Measurements from ENCODE around the gene LONRF2. TPM values are rescaled to one million over a fixed set of nuclear protein-coding genes. Genes with fewer than 3 reads are reported as not detected.
"Not testable (repeated sequence)": the region's sequence is repeated elsewhere in the genome, so short reads cannot be mapped to it uniquely, and the experiment has no call there.

The LONRF2 gene
- total and polyA plus RNA-seq, 7 experiments from 2014 or later, result 0.05 to 0.24 TPM; not detected in 5

- Mint-ChIP-seq H3K36me3 (no peaks in the 10 kb centered on the region), H3K27ac (no peak overlapping the region), H3K4me1 (no peaks in the 10 kb centered on the region), H3K9me3 (no peaks in the 10 kb centered on the region), H3K4me3 (no peak overlapping the region), H3K27me3 (peaks cover 0 to 13% (median 6%) of the 10 kb centered on the region in 5 donors)
- Histone ChIP-seq H3K36me3 (ENCODE audit: control insufficient read depth in 2 of 3, insufficient read depth in 3 of 3, low read length in 3 of 3) (no peaks in the 10 kb centered on the region), H3K4me3 (ENCODE audit: low read length) (no peak overlapping the region), H3K27ac (ENCODE audit: low read depth, low read length) (no peak overlapping the region), H3K9me3 (ENCODE audit: control insufficient read depth in 2 of 3, low read length in 3 of 3) (no peaks in the 10 kb centered on the region), H3K27me3 (ENCODE audit: control insufficient read depth in 2 of 2, insufficient read depth in 2 of 2, low read length in 2 of 2) (no peaks in the 10 kb centered on the region), H3K4me1 (ENCODE audit: control insufficient read depth in 2 of 2, insufficient read depth in 2 of 2, low read length in 2 of 2) (no peaks in the 10 kb centered on the region)
- CTCF ChIA-PET, result no interaction called here
- ATAC-seq (no peak), DNase-seq (no peak)
- POLR2A ChIA-PET, result no interaction called here
- intact Hi-C loops (cut with micrococcal nuclease), result no loop called here
These were observed 69.2 kb downstream of the LONRF2 start for GRCh38 chr2:100252811-100253698.

- Mint-ChIP-seq H3K4me1 (no peaks in the 10 kb centered on the region), H3K36me3 (no peaks in the 10 kb centered on the region), H3K9me3 (no peaks in the 10 kb centered on the region), H3K27me3 (peaks cover 0 to 15% (median 11%) of the 10 kb centered on the region in 5 donors), H3K27ac (no peak overlapping the region), H3K4me3 (no peak overlapping the region)
- H3K4me1 ChIP-seq (ENCODE audit: control insufficient read depth in 2 of 2, insufficient read depth in 2 of 2, low read length in 2 of 2), result no peaks in the 10 kb centered on the region
- ATAC-seq, result no peak
- POLR2A ChIA-PET, result no interaction called here
- H3K27me3 ChIP-seq (ENCODE audit: control insufficient read depth in 2 of 2, insufficient read depth in 2 of 2, low read length in 2 of 2), result no peaks in the 10 kb centered on the region
- H3K4me3 ChIP-seq (ENCODE audit: low read length), result no peak overlapping the region
- no peak overlapping the region for H3K27ac ChIP-seq (ENCODE audit: low read depth, low read length)
- H3K9me3 ChIP-seq (ENCODE audit: control insufficient read depth in 2 of 3, low read length in 3 of 3), result no peaks in the 10 kb centered on the region
- intact Hi-C loops (cut with micrococcal nuclease), result no loop called here
- CTCF ChIA-PET, result no interaction called here
- no peaks in the 10 kb centered on the region for H3K36me3 ChIP-seq (ENCODE audit: control insufficient read depth in 2 of 3, insufficient read depth in 3 of 3, low read length in 3 of 3)
- no peak for DNase-seq
These were observed 71.7 kb downstream of the LONRF2 start for GRCh38 chr2:100250645-100251044.

GRCh38 chr2:100248971-100249370 lies 73.3 kb downstream of the LONRF2 start:
- H3K9me3 ChIP-seq (ENCODE audit: control insufficient read depth in 2 of 3, low read length in 3 of 3), result no peaks in the 10 kb centered on the region
- no peaks in the 10 kb centered on the region for H3K4me1 ChIP-seq (ENCODE audit: control insufficient read depth in 2 of 2, insufficient read depth in 2 of 2, low read length in 2 of 2)
- POLR2A ChIA-PET, result no interaction called here
- H3K27ac ChIP-seq (ENCODE audit: low read depth, low read length), result no peak overlapping the region
- H3K36me3 ChIP-seq (ENCODE audit: control insufficient read depth in 2 of 3, insufficient read depth in 3 of 3, low read length in 3 of 3), result no peaks in the 10 kb centered on the region
- H3K27me3 ChIP-seq (ENCODE audit: control insufficient read depth in 2 of 2, insufficient read depth in 2 of 2, low read length in 2 of 2), result no peaks in the 10 kb centered on the region
- H3K4me3 ChIP-seq (ENCODE audit: low read length), result no peak overlapping the region
- Mint-ChIP-seq H3K27ac (no peak overlapping the region), H3K4me1 (no peaks in the 10 kb centered on the region), H3K27me3 (peaks cover 0 to 15% (median 11%) of the 10 kb centered on the region in 5 donors), H3K36me3 (no peaks in the 10 kb centered on the region), H3K4me3 (no peak overlapping the region), H3K9me3 (no peaks in the 10 kb centered on the region)
- DNase-seq (no peak), ATAC-seq (no peak)
- intact Hi-C loops (cut with micrococcal nuclease), result loop anchor here in 1 of 2 donors (10.0 kb wide), 1 partner anchor 134 kb away; no protein-coding TSS in a partner anchor
- CTCF ChIA-PET, result no interaction called here

DNA sequence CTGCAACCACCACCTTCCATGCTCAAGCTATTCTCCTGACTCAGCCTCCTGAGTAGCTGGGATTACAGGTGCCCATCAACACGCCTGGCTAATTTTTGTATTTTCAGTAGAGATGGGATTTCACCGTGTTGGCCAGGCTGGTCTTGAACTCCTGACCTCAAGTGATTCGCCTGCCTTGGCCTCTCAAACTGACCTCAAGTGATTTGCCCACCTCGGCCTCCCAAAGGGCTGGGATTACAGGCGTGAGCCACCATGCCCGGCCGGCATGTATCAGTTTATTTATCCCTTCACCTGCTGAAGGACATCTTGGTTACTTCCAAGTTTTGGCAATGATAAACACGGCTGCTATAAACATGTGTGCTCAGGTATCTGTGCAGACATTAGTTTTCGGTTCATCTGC lies 73.7 kb downstream of the LONRF2 start:
- H3K36me3 ChIP-seq (ENCODE audit: control insufficient read depth in 2 of 3, insufficient read depth in 3 of 3, low read length in 3 of 3); H3K4me1 ChIP-seq (ENCODE audit: control insufficient read depth in 2 of 2, insufficient read depth in 2 of 2, low read length in 2 of 2); H3K4me3 Mint-ChIP-seq; POLR2A ChIA-PET; H3K9me3 Mint-ChIP-seq; CTCF ChIA-PET; H3K9me3 ChIP-seq (ENCODE audit: control insufficient read depth in 2 of 3, low read length in 3 of 3); ATAC-seq; H3K4me3 ChIP-seq (ENCODE audit: low read length); H3K27ac ChIP-seq (ENCODE audit: low read depth, low read length); H3K36me3 Mint-ChIP-seq; DNase-seq; H3K27me3 ChIP-seq (ENCODE audit: control insufficient read depth in 2 of 2, insufficient read depth in 2 of 2, low read length in 2 of 2); H3K4me1 Mint-ChIP-seq; H3K27ac Mint-ChIP-seq: not testable (repeated sequence)
- peaks cover 0 to 15% (median 11%) of the 10 kb centered on the region in 5 donors for H3K27me3 Mint-ChIP-seq
- intact Hi-C loops (cut with micrococcal nuclease), result loop anchor here in 1 of 2 donors (10.0 kb wide), 1 partner anchor 134 kb away; no protein-coding TSS in a partner anchor

- ChIA-PET CTCF (no interaction called here), POLR2A (no interaction called here)
- DNase-seq (no peak), ATAC-seq (no peak)
- Histone ChIP-seq H3K9me3 (ENCODE audit: control insufficient read depth in 2 of 3, low read length in 3 of 3) (no peaks in the 10 kb centered on the region), H3K4me3 (ENCODE audit: low read length) (no peak overlapping the region), H3K4me1 (ENCODE audit: control insufficient read depth in 2 of 2, insufficient read depth in 2 of 2, low read length in 2 of 2) (no peaks in the 10 kb centered on the region), H3K27ac (ENCODE audit: low read depth, low read length) (no peak overlapping the region), H3K36me3 (ENCODE audit: control insufficient read depth in 2 of 3, insufficient read depth in 3 of 3, low read length in 3 of 3) (no peaks in the 10 kb centered on the region), H3K27me3 (ENCODE audit: control insufficient read depth in 2 of 2, insufficient read depth in 2 of 2, low read length in 2 of 2) (no peaks in the 10 kb centered on the region)
- no peaks in the 10 kb centered on the region for H3K36me3 Mint-ChIP-seq
- intact Hi-C loops (cut with micrococcal nuclease), result loop anchor here in 1 of 2 donors (10.0 kb wide), 1 partner anchor 133 kb away; no protein-coding TSS in a partner anchor
- no peak overlapping the region for H3K27ac Mint-ChIP-seq
- no peak overlapping the region for H3K4me3 Mint-ChIP-seq
- no peaks in the 10 kb centered on the region for H3K4me1 Mint-ChIP-seq
- H3K9me3 Mint-ChIP-seq, result no peaks in the 10 kb centered on the region
- peaks cover 0 to 15% (median 11%) of the 10 kb centered on the region in 5 donors for H3K27me3 Mint-ChIP-seq
These were observed 74.3 kb downstream of the LONRF2 start for GRCh38 chr2:100248044-100248330.

GRCh38 chr2:100247256-100248043 lies 74.9 kb downstream of the LONRF2 start:
- no peak for ATAC-seq
- H3K4me1 ChIP-seq (ENCODE audit: control insufficient read depth in 2 of 2, insufficient read depth in 2 of 2, low read length in 2 of 2), result no peaks in the 10 kb centered on the region
- CTCF ChIA-PET, result no interaction called here

More at GRCh38 chr2:100247256-100248043, 74.9 kb downstream of the LONRF2 start:
- H3K27ac Mint-ChIP-seq, result no peak overlapping the region
- no peaks in the 10 kb centered on the region for H3K9me3 Mint-ChIP-seq
- no peak for DNase-seq
- intact Hi-C loops (cut with micrococcal nuclease), result loop anchor here in 1 of 2 donors (10.0 kb wide), 1 partner anchor 133 kb away; no protein-coding TSS in a partner anchor
- H3K27me3 Mint-ChIP-seq, result peaks cover 0 to 15% (median 11%) of the 10 kb centered on the region in 5 donors
- no peaks in the 10 kb centered on the region for H3K9me3 ChIP-seq (ENCODE audit: control insufficient read depth in 2 of 3, low read length in 3 of 3)
- no peaks in the 10 kb centered on the region for H3K4me1 Mint-ChIP-seq
- no peak overlapping the region for H3K27ac ChIP-seq (ENCODE audit: low read depth, low read length)
- H3K36me3 Mint-ChIP-seq, result no peaks in the 10 kb centered on the region
- H3K4me3 ChIP-seq (ENCODE audit: low read length), result no peak overlapping the region
- no peaks in the 10 kb centered on the region for H3K27me3 ChIP-seq (ENCODE audit: control insufficient read depth in 2 of 2, insufficient read depth in 2 of 2, low read length in 2 of 2)
- H3K4me3 Mint-ChIP-seq, result no peak overlapping the region
- POLR2A ChIA-PET, result no interaction called here
- H3K36me3 ChIP-seq (ENCODE audit: control insufficient read depth in 2 of 3, insufficient read depth in 3 of 3, low read length in 3 of 3), result no peaks in the 10 kb centered on the region

All from naive thymus-derived CD4-positive, alpha-beta T cell (primary cell).